GM23338 (cell line): Measurements from ENCODE around the gene CYGB. TPM values are rescaled to one million over a fixed set of nuclear protein-coding genes. Genes with fewer than 3 reads are reported as not detected.

Experiments used
- ATAC-seq: fragments of 200-7000 bp; cut with Tn5 transposase; 3 replicates; pipeline ENCODE4 v1.9.1; 2020
- DNase-seq: peaks from one replicate; pipeline ENCODE4 v3.0.0-alpha.2; 2015; ENCODE audit warnings: low spot score
- H2AFZ ChIP-seq: fragments of 200-600 bp; sonication (generic); 2 replicates; pipeline ENCODE4 v1.8.0; 2016; ENCODE audit warnings: antibody characterized with exemption, mild to moderate bottlenecking, moderate library complexity
- H3F3A ChIP-seq: fragments of 200-600 bp; sonication (generic); replicated peaks from 2 replicates; pipeline ENCODE4 v1.8.0; 2017; ENCODE audit warnings: antibody characterized with exemption, mixed run types, low read depth
- H3K27ac ChIP-seq: fragments of 200-600 bp; sonication (generic); 2 replicates; pipeline ENCODE4 v1.6.1; 2016; ENCODE audit warnings: low read depth
- H3K27me3 ChIP-seq: fragments of 200-600 bp; sonication (generic); 2 replicates; pipeline ENCODE4 v1.8.0; 2016; ENCODE audit warnings: mild to moderate bottlenecking, mixed run types, moderate library complexity; ENCODE audit not compliant: insufficient read depth
- H3K36me3 ChIP-seq: fragments of 200-600 bp; sonication (generic); 2 replicates; pipeline ENCODE4 v1.8.0; 2016; ENCODE audit warnings: mild to moderate bottlenecking; ENCODE audit not compliant: insufficient read depth
- H3K4me1 ChIP-seq: fragments of 200-600 bp; sonication (generic); 2 replicates; pipeline ENCODE4 v1.8.0; 2016; ENCODE audit warnings: mild to moderate bottlenecking, moderate library complexity; ENCODE audit not compliant: insufficient read depth
- H3K4me2 ChIP-seq: fragments of 200-600 bp; sonication (generic); 2 replicates; pipeline ENCODE4 v1.7.1; 2017; ENCODE audit warnings: mixed run types
- H3K4me3 ChIP-seq: fragments of 200-600 bp; sonication (generic); 2 replicates; pipeline ENCODE4 v1.6.1; 2016; ENCODE audit warnings: mixed run types
- H3K79me2 ChIP-seq: fragments of 200-600 bp; sonication (generic); replicated peaks from 2 replicates; pipeline ENCODE4 v1.8.0; 2017; ENCODE audit warnings: mild to moderate bottlenecking; ENCODE audit not compliant: insufficient read depth
- H3K9me2 ChIP-seq: fragments of 200-600 bp; sonication (generic); 2 replicates; pipeline ENCODE4 v1.8.0; 2017; ENCODE audit not compliant: insufficient read depth
- H4K20me1 ChIP-seq: fragments of 200-600 bp; sonication (generic); replicated peaks from 2 replicates; pipeline ENCODE4 v1.8.0; 2017; ENCODE audit warnings: mild to moderate bottlenecking; ENCODE audit not compliant: insufficient read depth
- H3K27ac Mint-ChIP-seq: 2 replicates; pipeline ENCODE4 v1.8.0; 2020; ENCODE audit warnings: inconsistent platforms, mild to moderate bottlenecking, moderate library complexity, mixed read lengths
- H3K27me3 Mint-ChIP-seq: 3 replicates; pipeline ENCODE4 v1.8.0; 2022; ENCODE audit warnings: low read depth, mild to moderate bottlenecking, moderate library complexity, mixed read lengths, inconsistent platforms; ENCODE audit not compliant: insufficient read depth, poor library complexity
- H3K36me3 Mint-ChIP-seq: 3 replicates; pipeline ENCODE4 v1.8.0; 2021; ENCODE audit warnings: low read depth, mild to moderate bottlenecking, inconsistent platforms, moderate library complexity, mixed read lengths
- H3K4me1 Mint-ChIP-seq: 3 replicates; pipeline ENCODE4 v1.8.0; 2020; ENCODE audit warnings: mild to moderate bottlenecking, inconsistent platforms, mixed read lengths
- H3K4me3 Mint-ChIP-seq: 3 replicates; pipeline ENCODE4 v1.8.0; 2021; ENCODE audit warnings: moderate library complexity, mild to moderate bottlenecking, inconsistent platforms, mixed read lengths
- H3K9me3 Mint-ChIP-seq: 3 replicates; pipeline ENCODE4 v1.8.0; 2020; ENCODE audit warnings: moderate library complexity, mild to moderate bottlenecking, inconsistent platforms, mixed read lengths
- CREB1 ChIP-seq: fragments of 250-450 bp; sonication (Bioruptor Pico); IDR thresholded peaks from 2 replicates; pipeline ENCODE4 v1.5.0; 2020; ENCODE audit warnings: low read depth, mild to moderate bottlenecking, moderate library complexity
- CTCF ChIP-seq, 2 experiments: fragments of 200-600 bp in 1 of 2; sonication (generic) in 1 of 2; conservative IDR thresholded peaks; 2 replicates each; pipeline versions ENCODE4 v1.5.1 to v1.6.1; 2016 to 2017; ENCODE audit warnings: antibody characterized with exemption in 2 of 2, low read depth in 2 of 2, mild to moderate bottlenecking in 2 of 2, moderate library complexity in 1 of 2
- ETS1 ChIP-seq: IDR thresholded peaks from 2 replicates; pipeline ENCODE4 v1.6.1; 2016; ENCODE audit warnings: antibody characterized with exemption
- EZH2 ChIP-seq: fragments of 200-600 bp; sonication (generic); IDR thresholded peaks from one replicate; pipeline ENCODE4 v1.8.0; 2017; ENCODE audit warnings: antibody characterized with exemption, mild to moderate bottlenecking, low read depth; ENCODE audit not compliant: unreplicated experiment
- EZH2phosphoT487 ChIP-seq: fragments of 200-600 bp; sonication (generic); IDR thresholded peaks from one replicate; pipeline ENCODE4 v1.8.1; 2018; ENCODE audit warnings: antibody characterized with exemption; ENCODE audit not compliant: unreplicated experiment
- JUNB ChIP-seq: IDR thresholded peaks from one replicate; pipeline ENCODE4 v1.6.1; 2016; ENCODE audit warnings: antibody characterized with exemption; ENCODE audit not compliant: unreplicated experiment
- NANOG ChIP-seq: IDR thresholded peaks from 2 replicates; pipeline ENCODE4 v1.6.1; 2016; ENCODE audit warnings: antibody characterized with exemption, borderline replicate concordance
- POLR2AphosphoS5 ChIP-seq: IDR thresholded peaks from 2 replicates; pipeline ENCODE4 v1.6.1; 2016; ENCODE audit warnings: antibody characterized with exemption, low read depth
- REST ChIP-seq: IDR thresholded peaks from one replicate; pipeline ENCODE4 v1.6.1; 2018; ENCODE audit warnings: antibody characterized with exemption; ENCODE audit not compliant: unreplicated experiment
- STAT1 ChIP-seq: IDR thresholded peaks from one replicate; pipeline ENCODE4 v1.6.1; 2016; ENCODE audit warnings: antibody characterized with exemption; ENCODE audit not compliant: unreplicated experiment
- ZNF114 ChIP-seq: fragments of 250-450 bp; sonication (Bioruptor Pico); IDR thresholded peaks from 2 replicates; pipeline ENCODE4 v1.5.0; 2020; ENCODE audit warnings: mild to moderate bottlenecking, moderate library complexity
- ZNF331 ChIP-seq: fragments of 250-450 bp; sonication (Bioruptor Pico); IDR thresholded peaks from 2 replicates; pipeline ENCODE4 v1.5.0; 2020; ENCODE audit warnings: low read depth, mild to moderate bottlenecking, moderate library complexity
- ZNF462 ChIP-seq: fragments of 250-450 bp; sonication (Bioruptor Pico); IDR thresholded peaks from 2 replicates; pipeline ENCODE4 v1.5.0; 2020; ENCODE audit warnings: mild to moderate bottlenecking, moderate library complexity
- polyA plus RNA-seq: library from polyadenylated mRNA; unstranded; fragments of >200 nt; fragmentation: Nextera tagmentation; extraction: Ambion mirVana; gene quantifications from 2 replicates; pipeline ENCODE4 v1.2.1, GENCODE V29; 2016
- total RNA-seq: library from RNA; depleted of rRNA; stranded (reverse); fragments of >200 nt; shearing (Covaris generic); gene quantifications from 2 replicates; pipeline ENCODE4 v1.2.3, GENCODE V29; 2014

CYGB gene
- total and polyA plus RNA-seq, 2 experiments from 2014 or later = 1.2 to 1.7 TPM

- H3K9me2 ChIP-seq = no peaks in the 10 kb centered on the region
- peaks cover 6% of the 10 kb centered on the region for H3F3A ChIP-seq
- no peak overlapping the region for H3K4me2 ChIP-seq
- Mint-ChIP-seq H3K27me3 (peaks cover 19% of the 10 kb centered on the region), H3K4me1 (peaks cover 24% of the 10 kb centered on the region), H3K27ac (no peak overlapping the region), H3K36me3 (peaks cover 16% of the 10 kb centered on the region), H3K4me3 (no peak overlapping the region), H3K9me3 (no peaks in the 10 kb centered on the region)
- TF ChIP-seq EZH2phosphoT487 (no peak), POLR2AphosphoS5 (no peak), NANOG (no peak), STAT1 (no peak), REST (no peak), JUNB (no peak), CREB1 (CRISPR knock-in tag) (no peak), EZH2 (no peak), ZNF114 (CRISPR knock-in tag) (no peak), ZNF462 (no peak), ETS1 (no peak), CTCF (conservative IDR thresholded peaks at IDR 0.05; ENCODE audit: low read depth in 2 of 2) (no peak), ZNF331 (CRISPR knock-in tag) (no peak)
- ATAC-seq = no peak
- H2AFZ ChIP-seq = no peak overlapping the region
- H3K4me3 ChIP-seq = no peak overlapping the region
- peaks cover 16% of the 10 kb centered on the region for H3K79me2 ChIP-seq
- no peak overlapping the region for H3K27ac ChIP-seq
- H3K27me3 ChIP-seq = no peaks in the 10 kb centered on the region
- H3K36me3 ChIP-seq = no peaks in the 10 kb centered on the region
- peaks cover 4% of the 10 kb centered on the region; the same call in 1 of the 2 replicates for H3K4me1 ChIP-seq
- H4K20me1 ChIP-seq = peaks cover 5% of the 10 kb centered on the region
- DNase-seq = no peak
These were observed 16.6 kb upstream of the CYGB start for GRCh38 chr17:76554131-76554530.
